Vagina (tissue), 2 donors: ENCODE results near the gene ADRB2.

Source experiments
- POLR2AphosphoS5 ChIP-seq, 2 donors: sonication (generic); formaldehyde crosslinking; IDR thresholded peaks; one replicate each; pipeline ENCODE4 v1.9.0; 2017; ENCODE audit warnings: antibody characterized with exemption in 2 of 2, mild to moderate bottlenecking in 2 of 2, low read depth in 1 of 2; ENCODE audit not compliant: insufficient read depth in 1 of 2
- TF ChIP-seq, protein P1 (sequence below), 3 experiments: fragments of 450-650 bp in 2 of 3; fragments of 200-600 bp in 1 of 3; sonication (generic) in 1 of 3; IDR thresholded peaks; one replicate each; pipeline ENCODE4 v1.5.1; 2017 to 2019; ENCODE audit warnings: antibody characterized with exemption in 3 of 3, mild to moderate bottlenecking in 2 of 3, moderate library complexity in 2 of 3

GRCh38 chr5:148798786-148799185 lies 27.6 kb upstream of the ADRB2 start:
- TF ChIP-seq POLR2AphosphoS5 (IDR thresholded peaks at IDR 0.05; ENCODE audit: insufficient read depth in 1 of 2, low read depth in 1 of 2), result no peak
- TF ChIP-seq, protein P1, sequence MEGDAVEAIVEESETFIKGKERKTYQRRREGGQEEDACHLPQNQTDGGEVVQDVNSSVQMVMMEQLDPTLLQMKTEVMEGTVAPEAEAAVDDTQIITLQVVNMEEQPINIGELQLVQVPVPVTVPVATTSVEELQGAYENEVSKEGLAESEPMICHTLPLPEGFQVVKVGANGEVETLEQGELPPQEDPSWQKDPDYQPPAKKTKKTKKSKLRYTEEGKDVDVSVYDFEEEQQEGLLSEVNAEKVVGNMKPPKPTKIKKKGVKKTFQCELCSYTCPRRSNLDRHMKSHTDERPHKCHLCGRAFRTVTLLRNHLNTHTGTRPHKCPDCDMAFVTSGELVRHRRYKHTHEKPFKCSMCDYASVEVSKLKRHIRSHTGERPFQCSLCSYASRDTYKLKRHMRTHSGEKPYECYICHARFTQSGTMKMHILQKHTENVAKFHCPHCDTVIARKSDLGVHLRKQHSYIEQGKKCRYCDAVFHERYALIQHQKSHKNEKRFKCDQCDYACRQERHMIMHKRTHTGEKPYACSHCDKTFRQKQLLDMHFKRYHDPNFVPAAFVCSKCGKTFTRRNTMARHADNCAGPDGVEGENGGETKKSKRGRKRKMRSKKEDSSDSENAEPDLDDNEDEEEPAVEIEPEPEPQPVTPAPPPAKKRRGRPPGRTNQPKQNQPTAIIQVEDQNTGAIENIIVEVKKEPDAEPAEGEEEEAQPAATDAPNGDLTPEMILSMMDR (IDR thresholded peaks at IDR 0.05), result no peak
